Measurements from ENCODE around the gene IMMP2L. TPM values are rescaled to one million over a fixed set of nuclear protein-coding genes. Genes with fewer than 3 reads are reported as not detected.

The IMMP2L gene
- polyA plus RNA-seq, 1 of the 3 experiments (the other 2 are of a cell fraction): 10.7 TPM

DNA sequence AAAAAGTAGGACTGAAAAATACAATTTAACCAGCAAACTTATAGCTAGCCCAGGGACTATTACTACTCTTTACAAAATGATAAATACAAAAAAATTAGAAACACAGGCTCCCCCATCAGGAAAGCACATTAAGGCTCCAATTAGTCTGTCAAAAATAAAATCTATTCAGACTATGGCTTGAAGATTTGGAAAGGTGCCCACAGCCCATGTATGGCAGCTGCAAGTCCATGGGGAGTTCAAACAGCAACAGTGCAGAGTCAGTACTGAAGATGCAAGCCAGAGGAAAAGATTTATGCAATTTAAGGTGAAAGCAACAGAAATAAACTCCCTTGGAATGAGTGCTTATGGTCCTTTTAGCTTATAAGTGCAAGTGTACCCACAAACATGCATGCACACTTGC is 29.7 kb downstream of the IMMP2L start:
- Histone ChIP-seq H3K4me2 (no peak overlapping the region), H3K36me3 (replicated peaks in 1 of 2; ENCODE audit: control insufficient read depth in 1 of 2, insufficient read depth in 2 of 2, low read length in 1 of 2) (no peaks in the 10 kb centered on the region), H3K9me2 (no peaks in the 10 kb centered on the region), H3K27me3 (ENCODE audit: insufficient read depth) (no peaks in the 10 kb centered on the region), H3F3A (replicated peaks; ENCODE audit: insufficient read depth) (peaks cover 9% of the 10 kb centered on the region), H3K4me1 (ENCODE audit: control insufficient read depth in 1 of 2, insufficient read depth in 2 of 2, low read depth in 1 of 2, low read length in 1 of 2) (peaks cover 9 to 13% of the 10 kb centered on the region in 2 experiments; a peak in 3 of 4 replicates), H2AFZ (ENCODE audit: low read depth) (no peak overlapping the region), H3K27ac (ENCODE audit: low read depth in 2 of 2, low read length in 1 of 2) (peak overlapping the region in 1 of 2 experiments; percentile 88; a peak in 2 of 4 replicates), H3K79me2 (ENCODE audit: insufficient read depth) (no peaks in the 10 kb centered on the region), H3K4me3 (ENCODE audit: low read depth in 2 of 2, low read length in 1 of 2) (no peak overlapping the region), H3K9me3 (no peaks in the 10 kb centered on the region), H3K9ac (no peak overlapping the region), H4K20me1 (ENCODE audit: insufficient read depth) (no peaks in the 10 kb centered on the region)
- DNase-seq: peak; percentile 15
- ChIA-PET CTCF (interaction anchor here (1.1 to 1.8 kb wide), 4 partner anchors 9 to 198 kb away, joined by 3 to 4 read pairs (median 4); no protein-coding TSS in a partner anchor), POLR2A (no interaction called here)
- TF ChIP-seq, protein P1, sequence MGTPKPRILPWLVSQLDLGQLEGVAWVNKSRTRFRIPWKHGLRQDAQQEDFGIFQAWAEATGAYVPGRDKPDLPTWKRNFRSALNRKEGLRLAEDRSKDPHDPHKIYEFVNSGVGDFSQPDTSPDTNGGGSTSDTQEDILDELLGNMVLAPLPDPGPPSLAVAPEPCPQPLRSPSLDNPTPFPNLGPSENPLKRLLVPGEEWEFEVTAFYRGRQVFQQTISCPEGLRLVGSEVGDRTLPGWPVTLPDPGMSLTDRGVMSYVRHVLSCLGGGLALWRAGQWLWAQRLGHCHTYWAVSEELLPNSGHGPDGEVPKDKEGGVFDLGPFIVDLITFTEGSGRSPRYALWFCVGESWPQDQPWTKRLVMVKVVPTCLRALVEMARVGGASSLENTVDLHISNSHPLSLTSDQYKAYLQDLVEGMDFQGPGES (IDR thresholded peaks at IDR 0.05; ENCODE audit: low read depth, low read length): no peak
- TF ChIP-seq CHD2 (IDR thresholded peaks at IDR 0.05; ENCODE audit: low read length, partially characterized antibody) (peak; percentile 6), RCOR1 (IDR thresholded peaks at IDR 0.05; ENCODE audit: low read length) (no peak), FOXJ3 (CRISPR knock-in tag; IDR thresholded peaks at IDR 0.05) (no peak)

DNA sequence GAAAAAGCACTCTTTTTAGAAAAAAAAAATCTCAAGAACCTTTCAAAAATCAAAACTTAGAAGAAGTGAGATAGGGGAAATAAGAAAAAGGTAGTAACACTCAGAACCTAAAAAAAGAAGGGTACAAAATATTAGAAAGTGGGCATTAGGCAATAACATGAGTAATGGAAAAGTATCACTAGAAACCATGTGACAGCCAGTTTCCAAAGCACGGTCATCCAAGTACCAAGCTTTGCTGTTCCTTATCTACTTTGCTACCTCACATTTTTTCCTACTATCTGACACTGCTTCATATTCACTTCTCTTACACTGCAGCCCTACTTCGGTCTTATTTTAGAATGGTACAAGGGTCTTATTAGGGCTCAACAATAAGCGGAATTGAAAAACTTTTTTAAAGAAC is 30.3 kb downstream of the IMMP2L start:
- Histone ChIP-seq H3K4me1 (ENCODE audit: control insufficient read depth in 1 of 2, insufficient read depth in 2 of 2, low read depth in 1 of 2, low read length in 1 of 2) (peaks cover 9 to 13% of the 10 kb centered on the region in 2 experiments; a peak in 3 of 4 replicates), H3K9me3 (no peaks in the 10 kb centered on the region), H3K4me3 (ENCODE audit: low read depth in 2 of 2, low read length in 1 of 2) (no peak overlapping the region), H3F3A (replicated peaks; ENCODE audit: insufficient read depth) (peaks cover 9% of the 10 kb centered on the region), H3K79me2 (ENCODE audit: insufficient read depth) (no peaks in the 10 kb centered on the region), H3K9me2 (no peaks in the 10 kb centered on the region), H2AFZ (ENCODE audit: low read depth) (no peak overlapping the region), H3K4me2 (no peak overlapping the region), H3K27me3 (ENCODE audit: insufficient read depth) (no peaks in the 10 kb centered on the region), H4K20me1 (ENCODE audit: insufficient read depth) (no peaks in the 10 kb centered on the region), H3K36me3 (replicated peaks in 1 of 2; ENCODE audit: control insufficient read depth in 1 of 2, insufficient read depth in 2 of 2, low read length in 1 of 2) (no peaks in the 10 kb centered on the region), H3K9ac (no peak overlapping the region), H3K27ac (ENCODE audit: low read depth in 2 of 2, low read length in 1 of 2) (peak overlapping the region in 1 of 2 experiments; percentile 88; a peak in 2 of 4 replicates)
- POLR2A ChIA-PET: no interaction called here
- TF ChIP-seq NRF1 (IDR thresholded peaks at IDR 0.05; ENCODE audit: low read depth, low read length): no peak
- TF ChIP-seq, protein P2, sequence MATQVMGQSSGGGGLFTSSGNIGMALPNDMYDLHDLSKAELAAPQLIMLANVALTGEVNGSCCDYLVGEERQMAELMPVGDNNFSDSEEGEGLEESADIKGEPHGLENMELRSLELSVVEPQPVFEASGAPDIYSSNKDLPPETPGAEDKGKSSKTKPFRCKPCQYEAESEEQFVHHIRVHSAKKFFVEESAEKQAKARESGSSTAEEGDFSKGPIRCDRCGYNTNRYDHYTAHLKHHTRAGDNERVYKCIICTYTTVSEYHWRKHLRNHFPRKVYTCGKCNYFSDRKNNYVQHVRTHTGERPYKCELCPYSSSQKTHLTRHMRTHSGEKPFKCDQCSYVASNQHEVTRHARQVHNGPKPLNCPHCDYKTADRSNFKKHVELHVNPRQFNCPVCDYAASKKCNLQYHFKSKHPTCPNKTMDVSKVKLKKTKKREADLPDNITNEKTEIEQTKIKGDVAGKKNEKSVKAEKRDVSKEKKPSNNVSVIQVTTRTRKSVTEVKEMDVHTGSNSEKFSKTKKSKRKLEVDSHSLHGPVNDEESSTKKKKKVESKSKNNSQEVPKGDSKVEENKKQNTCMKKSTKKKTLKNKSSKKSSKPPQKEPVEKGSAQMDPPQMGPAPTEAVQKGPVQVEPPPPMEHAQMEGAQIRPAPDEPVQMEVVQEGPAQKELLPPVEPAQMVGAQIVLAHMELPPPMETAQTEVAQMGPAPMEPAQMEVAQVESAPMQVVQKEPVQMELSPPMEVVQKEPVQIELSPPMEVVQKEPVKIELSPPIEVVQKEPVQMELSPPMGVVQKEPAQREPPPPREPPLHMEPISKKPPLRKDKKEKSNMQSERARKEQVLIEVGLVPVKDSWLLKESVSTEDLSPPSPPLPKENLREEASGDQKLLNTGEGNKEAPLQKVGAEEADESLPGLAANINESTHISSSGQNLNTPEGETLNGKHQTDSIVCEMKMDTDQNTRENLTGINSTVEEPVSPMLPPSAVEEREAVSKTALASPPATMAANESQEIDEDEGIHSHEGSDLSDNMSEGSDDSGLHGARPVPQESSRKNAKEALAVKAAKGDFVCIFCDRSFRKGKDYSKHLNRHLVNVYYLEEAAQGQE (IDR thresholded peaks at IDR 0.05; ENCODE audit: low read depth, low read length): no peak
- TF ChIP-seq MXI1 (IDR thresholded peaks at IDR 0.05; ENCODE audit: low read depth, low read length): no peak
- TF ChIP-seq, protein P3, sequence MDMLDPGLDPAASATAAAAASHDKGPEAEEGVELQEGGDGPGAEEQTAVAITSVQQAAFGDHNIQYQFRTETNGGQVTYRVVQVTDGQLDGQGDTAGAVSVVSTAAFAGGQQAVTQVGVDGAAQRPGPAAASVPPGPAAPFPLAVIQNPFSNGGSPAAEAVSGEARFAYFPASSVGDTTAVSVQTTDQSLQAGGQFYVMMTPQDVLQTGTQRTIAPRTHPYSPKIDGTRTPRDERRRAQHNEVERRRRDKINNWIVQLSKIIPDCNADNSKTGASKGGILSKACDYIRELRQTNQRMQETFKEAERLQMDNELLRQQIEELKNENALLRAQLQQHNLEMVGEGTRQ (IDR thresholded peaks at IDR 0.05; ENCODE audit: borderline replicate concordance, low read depth, low read length): no peak
- TF ChIP-seq GATA2 (CRISPR knock-in tag; IDR thresholded peaks at IDR 0.05): no peak
- no peak for TF ChIP-seq GABPA (IDR thresholded peaks at IDR 0.05; ENCODE audit: low read depth)
- no peak for TF ChIP-seq FOXM1 (IDR thresholded peaks at IDR 0.05; ENCODE audit: low read depth)
- TF ChIP-seq, protein P1 (IDR thresholded peaks at IDR 0.05; ENCODE audit: low read depth, low read length): no peak
- TF ChIP-seq MEF2A (IDR thresholded peaks at IDR 0.05; ENCODE audit: borderline replicate concordance, low read depth): no peak
- no peak for TF ChIP-seq JUND (IDR thresholded peaks at IDR 0.05)
- no peak for TF ChIP-seq ELF1 (IDR thresholded peaks at IDR 0.05)
- TF ChIP-seq EZH2phosphoT487 (IDR thresholded peaks at IDR 0.05; ENCODE audit: borderline replicate concordance, low read depth): no peak
- TF ChIP-seq RCOR1 (IDR thresholded peaks at IDR 0.05; ENCODE audit: low read length): no peak
- no peak for TF ChIP-seq RAD21 (IDR thresholded peaks at IDR 0.05; ENCODE audit: low read length)
- TF ChIP-seq, protein P4, sequence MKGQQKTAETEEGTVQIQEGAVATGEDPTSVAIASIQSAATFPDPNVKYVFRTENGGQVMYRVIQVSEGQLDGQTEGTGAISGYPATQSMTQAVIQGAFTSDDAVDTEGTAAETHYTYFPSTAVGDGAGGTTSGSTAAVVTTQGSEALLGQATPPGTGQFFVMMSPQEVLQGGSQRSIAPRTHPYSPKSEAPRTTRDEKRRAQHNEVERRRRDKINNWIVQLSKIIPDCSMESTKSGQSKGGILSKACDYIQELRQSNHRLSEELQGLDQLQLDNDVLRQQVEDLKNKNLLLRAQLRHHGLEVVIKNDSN (IDR thresholded peaks at IDR 0.05; ENCODE audit: borderline replicate concordance, low read depth): no peak
- no peak for TF ChIP-seq SIN3A (IDR thresholded peaks at IDR 0.05; ENCODE audit: borderline replicate concordance, low read depth, low read length)
- TF ChIP-seq CHD2 (IDR thresholded peaks at IDR 0.05; ENCODE audit: low read length, partially characterized antibody): no peak
- TF ChIP-seq YY1 (IDR thresholded peaks at IDR 0.05; ENCODE audit: low read depth): no peak
- TF ChIP-seq EP300 (IDR thresholded peaks at IDR 0.05; ENCODE audit: borderline replicate concordance in 1 of 2, low read depth in 1 of 2, low read length in 1 of 2): no peak
- WGBS (ENCODE audit: low lambda C conversion rate): 93% methylated on average over 3 of the region's 3 CpGs
- CTCF ChIA-PET: interaction anchor here (1.6 to 1.8 kb wide), 3 partner anchors 10 to 199 kb away, joined by 4 read pairs; no protein-coding TSS in a partner anchor
- DNase-seq: no peak

All from SK-N-SH (cell line).